H1 (cell line): Measurements from ENCODE around the gene TCEANC2. TPM values are rescaled to one million over a fixed set of nuclear protein-coding genes. Genes with fewer than 3 reads are reported as not detected.
"Not testable (repeated sequence)": the region's sequence is repeated elsewhere in the genome, so short reads cannot be mapped to it uniquely, and the experiment has no call there.

Experiments
- CTCF ChIA-PET: fragments of 300-600 bp; sonication (Branson Sonifier 250); formaldehyde crosslinking; loops from one replicate; lab custom pipeline; 2021; ENCODE audit not compliant: partially characterized antibody; lab: Charles Lee
- POLR2A ChIA-PET: fragments of 300-600 bp; sonication (Branson Sonifier 250); formaldehyde crosslinking; loops from one replicate; lab custom pipeline; 2021; ENCODE audit warnings: inconsistent platforms; ENCODE audit not compliant: partially characterized antibody; lab: Charles Lee
- DNase-seq, 2 experiments: peaks; one replicate each; pipeline versions ENCODE4 v3.0.0 to v3.0.0-alpha.2; 2010 to 2022; ENCODE audit warnings: low spot score in 2 of 2, low read depth in 1 of 2, mixed read lengths in 1 of 2
- FAIRE-seq: peaks from 2 replicates; lab custom pipeline; 2011; peaks lifted over from hg19 to GRCh38; lab: Jason Lieb, UNC
- H2AFZ ChIP-seq: 2 replicates; pipeline ENCODE4 v1.8.1; 2012; ENCODE audit warnings: low read length, inconsistent platforms
- H2AK5ac ChIP-seq: 2 replicates; pipeline ENCODE4 v1.6.1; 2013; ENCODE audit warnings: low read depth, low read length
- H2BK120ac ChIP-seq: replicated peaks from 2 replicates; pipeline ENCODE3; 2013; ENCODE audit warnings: low read depth, low read length, inconsistent platforms
- H2BK12ac ChIP-seq: 2 replicates; pipeline ENCODE4 v1.6.1; 2013; ENCODE audit warnings: low read depth, low read length
- H2BK15ac ChIP-seq: 2 replicates; pipeline ENCODE4 v1.6.1; 2013; ENCODE audit warnings: low read length
- H2BK20ac ChIP-seq: 2 replicates; pipeline ENCODE4 v1.6.1; 2013; ENCODE audit warnings: low read length
- H2BK5ac ChIP-seq: 2 replicates; pipeline ENCODE4 v1.6.1; 2013; ENCODE audit warnings: low read depth, low read length
- H3K14ac ChIP-seq: 2 replicates; pipeline ENCODE4 v1.6.1; 2013; ENCODE audit warnings: inconsistent platforms; ENCODE audit not compliant: insufficient read length
- H3K18ac ChIP-seq: 2 replicates; pipeline ENCODE4 v1.6.1; 2013; ENCODE audit warnings: low read length; ENCODE audit errors: extremely low read depth
- H3K23ac ChIP-seq: 2 replicates; pipeline ENCODE4 v1.6.1; 2013; ENCODE audit warnings: inconsistent platforms; ENCODE audit not compliant: insufficient read length
- H3K23me2 ChIP-seq: 2 replicates; pipeline ENCODE4 v1.6.1; 2013; ENCODE audit warnings: low read depth, low read length
- H3K27ac ChIP-seq: 2 replicates; pipeline ENCODE4 v1.6.1; 2011; ENCODE audit warnings: low read depth, low read length, inconsistent platforms
- H3K27me3 ChIP-seq, 4 experiments: replicated peaks in 1 of 4; 1 replicate in 1 of 4; 2 replicates in 3 of 4; pipeline versions ENCODE4 v1.6.1 to v1.8.1; 2011 to 2013; ENCODE audit warnings: low read length in 3 of 4, mild to moderate bottlenecking in 3 of 4, inconsistent platforms in 2 of 4, mixed read lengths in 2 of 4, moderate library complexity in 1 of 4; ENCODE audit not compliant: control insufficient read depth in 3 of 4, insufficient read depth in 3 of 4; ENCODE audit errors: extremely low read depth in 1 of 4
- H3K36me3 ChIP-seq, 4 experiments: 2 replicates each; pipeline versions ENCODE4 v1.6.1 to v1.8.1; 2011 to 2013; ENCODE audit warnings: mild to moderate bottlenecking in 4 of 4, low read length in 3 of 4, moderate library complexity in 2 of 4, control low read depth in 1 of 4, inconsistent platforms in 1 of 4; ENCODE audit not compliant: insufficient read depth in 4 of 4, control insufficient read depth in 2 of 4
- H3K4ac ChIP-seq: replicated peaks from 2 replicates; pipeline ENCODE3; 2013; ENCODE audit warnings: low read length, low read depth, mixed read lengths, inconsistent platforms; ENCODE audit not compliant: insufficient read length
- H3K4me1 ChIP-seq, 4 experiments: replicated peaks in 1 of 4; 1 replicate in 1 of 4; 2 replicates in 3 of 4; pipeline versions ENCODE4 v1.6.1 to v1.8.1; 2011 to 2013; ENCODE audit warnings: low read length in 3 of 4, inconsistent platforms in 2 of 4, mixed read lengths in 1 of 4; ENCODE audit not compliant: insufficient read depth in 4 of 4, control insufficient read depth in 3 of 4
- H3K4me2 ChIP-seq, 2 experiments: 2 replicates each; pipeline versions ENCODE4 v1.6.1 to v1.8.1; 2011 to 2013; ENCODE audit warnings: low read depth in 2 of 2, low read length in 2 of 2, control low read depth in 1 of 2, inconsistent platforms in 1 of 2, mild to moderate bottlenecking in 1 of 2; ENCODE audit not compliant: insufficient read depth in 1 of 2
- H3K4me3 ChIP-seq, 4 experiments: fragments of 200-600, 300-600 bp in 1 of 4; sonication (generic), shearing (Covaris generic), sonication (Bioruptor Twin) in 1 of 4; 2 replicates each; pipeline versions ENCODE4 v1.5.1 to v1.8.1; 2011 to 2016; ENCODE audit warnings: low read length in 4 of 4, low read depth in 3 of 4, control low read depth in 2 of 4, inconsistent platforms in 2 of 4, mild to moderate bottlenecking in 2 of 4, mixed read lengths in 1 of 4, moderate library complexity in 1 of 4; ENCODE audit not compliant: insufficient read depth in 2 of 4; ENCODE audit errors: extremely low read depth in 1 of 4
- H3K56ac ChIP-seq: replicated peaks from 2 replicates; pipeline ENCODE3; 2013; ENCODE audit warnings: low read depth, mild to moderate bottlenecking, mixed read lengths, low read length, inconsistent platforms; ENCODE audit not compliant: insufficient read length
- H3K79me1 ChIP-seq: 2 replicates; pipeline ENCODE4 v1.6.1; 2013; ENCODE audit warnings: low read depth, low read length, control low read depth
- H3K79me2 ChIP-seq, 2 experiments: 2 replicates each; pipeline versions ENCODE4 v1.6.1 to v1.8.1; 2012 to 2013; ENCODE audit warnings: low read length in 2 of 2, mild to moderate bottlenecking in 2 of 2, inconsistent platforms in 1 of 2; ENCODE audit not compliant: insufficient read depth in 2 of 2, control insufficient read depth in 1 of 2
- H3K9ac ChIP-seq, 4 experiments: replicated peaks in 1 of 4; 1 replicate in 1 of 4; 2 replicates in 3 of 4; pipeline versions ENCODE4 v1.6.1 to v1.8.1; 2011 to 2013; ENCODE audit warnings: low read depth in 3 of 4, low read length in 3 of 4, control low read depth in 2 of 4, mild to moderate bottlenecking in 2 of 4, moderate library complexity in 2 of 4, inconsistent platforms in 1 of 4; ENCODE audit errors: extremely low read depth in 1 of 4
- H3K9me3 ChIP-seq, 2 experiments: 2 replicates each; pipeline versions ENCODE4 v1.6.1 to v1.8.1; 2012 to 2013; ENCODE audit warnings: mild to moderate bottlenecking in 2 of 2, moderate library complexity in 2 of 2, control low read depth in 1 of 2, inconsistent platforms in 1 of 2, low read depth in 1 of 2, low read length in 1 of 2, mixed read lengths in 1 of 2; ENCODE audit not compliant: insufficient read depth in 2 of 2
- H4K20me1 ChIP-seq, 2 experiments: replicated peaks in 1 of 2; 2 replicates each; pipeline versions ENCODE3 to v1.8.1; 2011 to 2013; ENCODE audit warnings: inconsistent platforms in 2 of 2, low read length in 2 of 2, mild to moderate bottlenecking in 1 of 2; ENCODE audit not compliant: insufficient read depth in 2 of 2, control insufficient read depth in 1 of 2
- H4K5ac ChIP-seq: 2 replicates; pipeline ENCODE4 v1.6.1; 2013; ENCODE audit warnings: low read length, low read depth, mixed read lengths, inconsistent platforms; ENCODE audit not compliant: insufficient read length
- H4K8ac ChIP-seq: 2 replicates; pipeline ENCODE4 v1.8.0; 2013; ENCODE audit warnings: mild to moderate bottlenecking, moderate library complexity, low read length, inconsistent platforms; ENCODE audit not compliant: insufficient read depth; ENCODE audit errors: extremely low read depth
- H4K91ac ChIP-seq: replicated peaks from 2 replicates; pipeline ENCODE3; 2013; ENCODE audit warnings: low read length, mixed read lengths, inconsistent platforms; ENCODE audit not compliant: insufficient read length
- BCL11A ChIP-seq, 2 experiments: IDR thresholded peaks; one replicate each; pipeline ENCODE4 v1.6.1; 2011; ENCODE audit warnings: low read depth in 2 of 2, low read length in 2 of 2, mild to moderate bottlenecking in 2 of 2
- CREB1 ChIP-seq: IDR thresholded peaks from 2 replicates; pipeline ENCODE4 v1.6.1; 2012; ENCODE audit warnings: inconsistent platforms
- CTBP2 ChIP-seq: IDR thresholded peaks from 2 replicates; pipeline ENCODE4 v1.7.0; 2011; ENCODE audit warnings: borderline replicate concordance, mild to moderate bottlenecking, moderate library complexity, mixed read lengths, low read length; ENCODE audit not compliant: insufficient read depth, insufficient read length
- EGR1 ChIP-seq: IDR thresholded peaks from 2 replicates; pipeline ENCODE4 v1.6.1; 2011; ENCODE audit warnings: low read depth, low read length, borderline replicate concordance
- NANOG ChIP-seq: IDR thresholded peaks from 2 replicates; pipeline ENCODE4 v1.6.1; 2011; ENCODE audit warnings: low read length, low read depth, mild to moderate bottlenecking, inconsistent platforms; ENCODE audit not compliant: insufficient read depth, poor library complexity, severe bottlenecking
- RBBP5 ChIP-seq: IDR thresholded peaks from 2 replicates; pipeline ENCODE4 v1.7.1; 2012; ENCODE audit warnings: low read depth, mild to moderate bottlenecking, inconsistent platforms, low read length, moderate library complexity, borderline replicate concordance
- RXRA ChIP-seq: IDR thresholded peaks from 2 replicates; pipeline ENCODE4 v1.6.1; 2011; ENCODE audit warnings: low read depth, mild to moderate bottlenecking, low read length, moderate library complexity; ENCODE audit not compliant: insufficient read depth
- SP1 ChIP-seq: IDR thresholded peaks from 2 replicates; pipeline ENCODE4 v1.6.1; 2011; ENCODE audit warnings: low read depth, low read length
- SP4 ChIP-seq: IDR thresholded peaks from 2 replicates; pipeline ENCODE4 v1.6.1; 2012; ENCODE audit warnings: low read length, inconsistent platforms
- TAF1 ChIP-seq: IDR thresholded peaks from 2 replicates; pipeline ENCODE4 v1.6.1; 2011; ENCODE audit warnings: mild to moderate bottlenecking, low read depth, low read length
- TBP ChIP-seq: IDR thresholded peaks from 2 replicates; pipeline ENCODE4 v1.6.1; 2011; ENCODE audit warnings: low read depth, low read length, improper control_type of control experiment
- WGBS, 2 experiments: shearing (Covaris generic) in 1 of 2; methylation state at CpG; one replicate each; pipeline versions ENCODE4 v1.1.6 to v1.1.7; 2013 to 2015; ENCODE audit warnings: low lambda C conversion rate in 2 of 2, mixed read lengths in 2 of 2, inconsistent platforms in 1 of 2, low coverage in 1 of 2, missing lambda C conversion rate in 1 of 2; ENCODE audit not compliant: insufficient replicate concordance in 2 of 2, insufficient coverage in 1 of 2, insufficient read length in 1 of 2; ENCODE audit errors: extremely low coverage in 1 of 2, missing lambda C conversion rate in 1 of 2; 5-methylcytosine and 5-hydroxymethylcytosine counted together
- polyA plus RNA-seq, 7 experiments: library from polyadenylated mRNA; depleted of rRNA in 3 of 7; stranded (reverse) in 5 of 7; unstranded in 2 of 7; fragments of >200 nt in 5 of 7; fragments of 200-250 nt in 2 of 7; gene quantifications; 1 replicate in 5 of 7; 2 replicates in 1 of 7; 4 replicates in 1 of 7; pipeline versions ENCODE4 v1.2.1 to v1.2.3, GENCODE V29; 2011 to 2013; ENCODE audit warnings: missing spikeins in 2 of 7, mixed read lengths in 2 of 7
- total RNA-seq: library from RNA; stranded (reverse); fragmentation: NEBNext Ultra II Directional; extraction: Animal tissue kit (Norgen Biotek cat#: 25700); gene quantifications from 2 replicates; pipeline ENCODE4 v1.2.1, GENCODE V29; 2021

TCEANC2 gene
- total and polyA plus RNA-seq, 2 of the 8 experiments (the other 6 are each of a cell fraction or from before 2014, with no cell fraction given), result 4.2 to 8.2 TPM

- TF ChIP-seq NANOG, result no peak
- TF ChIP-seq SP4, result no peak
- no peak for TF ChIP-seq SP1
- TF ChIP-seq RXRA, result no peak
- TF ChIP-seq EGR1, result no peak
- no peak for TF ChIP-seq TBP
- no peak for TF ChIP-seq CTBP2
- no peak for TF ChIP-seq CREB1
- TF ChIP-seq BCL11A (IDR thresholded peaks at IDR 0.05; ENCODE audit: low read depth in 2 of 2, low read length in 2 of 2), result no peak
- no peak for TF ChIP-seq RBBP5
- TF ChIP-seq TAF1, result no peak
- TF ChIP-seq, all 59 proteins: peak for 0
Measured at GRCh38 chr1:54094001-54094729, 40.8 kb downstream of the TCEANC2 start (continued).

DNA sequence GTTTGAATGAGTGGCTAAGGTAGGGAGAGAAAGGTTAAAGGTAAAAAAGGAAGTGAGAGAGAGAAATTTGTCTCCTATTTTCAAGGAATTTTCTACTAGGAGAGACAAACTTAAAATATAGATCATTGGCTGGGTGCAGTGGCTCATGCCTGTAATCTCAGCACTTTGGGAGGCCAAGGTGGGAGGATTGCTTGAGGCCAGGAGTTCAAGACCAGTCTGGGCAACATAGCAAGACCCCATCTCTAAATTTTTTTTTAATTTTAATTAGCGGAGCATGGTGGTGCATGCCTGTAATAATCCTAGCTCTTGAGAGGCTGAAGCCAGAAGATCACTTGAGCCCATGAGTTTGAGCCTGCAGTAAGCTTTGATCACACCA lies 41.3 kb downstream of the TCEANC2 start:
- H4K5ac ChIP-seq, H3K27ac ChIP-seq, FAIRE-seq, H3K14ac ChIP-seq, H3K56ac ChIP-seq, H3K79me1 ChIP-seq, H3K4me1 ChIP-seq, H2BK120ac ChIP-seq, H2BK20ac ChIP-seq, H2BK5ac ChIP-seq, H3K4ac ChIP-seq, H2AK5ac ChIP-seq, H3K23ac ChIP-seq, H3K4me3 ChIP-seq, H3K23me2 ChIP-seq, H3K79me2 ChIP-seq, H3K36me3 ChIP-seq, H3K9me3 ChIP-seq, H2AFZ ChIP-seq, H3K27me3 ChIP-seq, H3K4me2 ChIP-seq, H4K91ac ChIP-seq, POLR2A ChIA-PET, H4K8ac ChIP-seq, DNase-seq, H3K18ac ChIP-seq, H3K9ac ChIP-seq, H2BK15ac ChIP-seq, H2BK12ac ChIP-seq, H4K20me1 ChIP-seq: not testable (repeated sequence)
- CTCF ChIA-PET, result interaction anchor here (1.5 kb wide), 3 partner anchors 9 to 28 kb away, joined by 3 to 5 read pairs (median 3); no protein-coding TSS in a partner anchor
- WGBS, 2 experiments, result 94% methylated on average over 1 of the region's 1 CpG; no CpG with 5 or more reads in 1 of the 2 experiments
